HG03520 (cell line): ENCODE results near the gene MAP3K2.

Experiments used
- ATAC-seq: cut with Tn5 transposase; IDR thresholded peaks from one replicate; pipeline ENCODE4 v1.9.1; 2021; ENCODE audit warnings: mild to moderate bottlenecking, moderate library complexity; ENCODE audit not compliant: unreplicated experiment

The MAP3K2 gene

DNA sequence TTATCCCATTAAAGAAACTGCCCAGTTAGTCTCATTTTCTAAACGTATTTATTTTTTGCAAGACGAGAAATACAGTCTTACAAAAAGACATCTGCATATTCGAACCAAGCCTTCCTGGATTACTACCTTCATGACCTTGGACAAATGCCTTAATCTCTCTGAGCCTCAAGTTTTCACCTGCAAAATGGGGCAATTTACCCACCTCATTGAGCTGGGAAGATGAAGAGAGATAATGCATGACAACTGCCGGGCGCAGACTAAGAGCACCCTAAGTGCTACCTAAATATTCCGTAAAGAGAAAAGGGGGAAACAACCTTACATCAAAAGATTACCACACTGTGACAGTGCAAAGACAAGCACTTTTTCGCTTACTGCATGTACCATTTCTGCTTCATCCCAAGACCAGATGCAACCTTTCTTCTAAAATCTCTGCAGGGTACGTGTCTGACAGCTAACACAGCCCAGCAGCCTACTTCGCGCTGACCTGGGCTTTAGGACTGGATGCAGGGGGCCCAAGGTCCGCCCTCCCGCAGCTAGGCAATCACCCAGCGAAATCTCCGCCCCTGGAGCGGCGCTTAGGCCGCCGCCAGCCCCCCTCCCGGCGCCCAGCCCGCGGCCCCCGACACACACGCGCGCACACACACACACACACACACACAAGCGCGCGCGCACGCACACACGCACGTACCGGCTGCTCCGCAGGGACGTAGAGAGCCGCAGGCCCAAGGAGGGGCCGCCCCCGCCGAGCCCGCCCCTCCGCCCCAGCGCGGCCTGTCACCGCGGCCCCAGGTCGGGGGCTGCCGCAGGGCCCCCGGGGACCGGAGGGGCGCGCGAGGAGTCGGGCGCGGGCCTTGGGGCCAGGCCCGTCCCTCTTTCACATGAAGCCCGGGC lies 766 bp downstream of the MAP3K2 start:
- peak; percentile 56 for ATAC-seq

DNA sequence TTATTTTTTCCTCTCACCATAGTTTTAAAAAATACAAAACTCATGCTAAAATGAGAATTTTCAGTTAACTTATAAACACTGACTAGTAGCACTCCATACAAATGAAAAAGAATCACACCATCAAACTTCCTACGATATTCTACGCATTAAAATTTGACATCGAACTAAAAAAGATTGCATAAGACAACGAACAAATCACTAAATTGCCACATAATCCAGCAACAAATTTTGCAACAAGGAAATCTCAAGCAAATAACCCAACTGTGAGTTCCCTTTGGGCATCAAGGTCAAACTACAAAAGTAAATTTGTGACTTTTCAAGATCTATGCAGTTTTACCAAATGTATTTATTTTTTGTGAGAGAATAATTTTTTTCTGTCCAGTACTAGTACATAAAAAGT lies 1.5 kb downstream of the MAP3K2 start:
- ATAC-seq, result no peak

DNA sequence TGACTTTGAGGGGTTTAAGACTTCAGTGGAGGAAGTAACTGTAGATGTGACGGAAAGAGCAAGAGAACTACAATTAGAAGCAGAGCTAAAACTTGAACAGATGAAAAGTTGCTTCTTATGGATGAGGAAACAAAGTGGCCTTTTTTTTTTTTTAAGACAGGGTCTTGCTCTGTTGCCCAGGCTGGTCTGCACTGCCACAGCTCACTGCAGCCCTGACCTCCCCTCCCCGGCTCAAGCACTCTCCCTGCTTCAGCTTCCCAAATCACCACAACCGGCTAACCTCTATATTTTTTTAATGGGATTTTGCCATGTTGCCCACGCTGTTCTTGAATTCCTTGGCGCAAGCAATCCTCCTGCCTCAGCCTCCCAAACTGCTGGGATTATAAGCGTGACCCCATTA lies 3.2 kb downstream of the MAP3K2 start:
- ATAC-seq, result no peak

DNA sequence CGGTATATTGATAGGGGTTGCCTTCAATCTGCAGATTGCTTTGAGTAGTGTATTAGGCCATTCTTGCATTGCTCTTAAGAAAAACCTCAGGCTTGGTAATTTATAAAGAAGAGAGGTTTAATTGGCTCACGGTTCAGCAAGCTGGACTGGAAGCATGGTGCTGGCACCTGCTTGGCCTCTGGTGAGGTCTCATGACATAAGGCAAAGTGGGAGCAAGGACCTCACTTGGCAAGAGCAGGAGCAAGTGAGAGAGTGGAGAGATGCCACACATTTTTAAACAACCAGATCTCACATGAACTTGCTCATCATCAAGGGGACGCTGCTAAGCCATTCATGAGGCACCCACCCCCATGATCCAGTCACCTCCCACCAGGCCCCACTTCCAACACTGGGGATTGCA lies 4.9 kb downstream of the MAP3K2 start:
- ATAC-seq, result no peak

DNA sequence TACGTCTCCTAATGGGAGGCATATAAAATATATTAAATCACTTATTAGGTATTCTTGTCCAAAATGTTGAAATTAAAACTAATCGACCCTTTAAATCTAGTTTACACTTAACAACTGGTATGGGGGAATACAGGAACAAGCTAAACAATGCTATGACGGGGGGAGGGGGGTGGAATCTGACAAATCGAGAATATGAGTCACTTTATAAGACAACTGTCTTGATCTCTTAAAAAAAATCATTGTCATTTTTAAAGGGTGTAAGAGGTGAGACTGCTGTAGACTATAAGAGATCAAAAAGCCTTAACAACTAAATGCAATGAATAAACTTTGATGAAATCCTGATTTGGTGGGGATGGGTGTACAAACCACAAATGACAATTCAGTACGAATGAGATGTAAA lies 6.0 kb downstream of the MAP3K2 start:
- ATAC-seq, result no peak

DNA sequence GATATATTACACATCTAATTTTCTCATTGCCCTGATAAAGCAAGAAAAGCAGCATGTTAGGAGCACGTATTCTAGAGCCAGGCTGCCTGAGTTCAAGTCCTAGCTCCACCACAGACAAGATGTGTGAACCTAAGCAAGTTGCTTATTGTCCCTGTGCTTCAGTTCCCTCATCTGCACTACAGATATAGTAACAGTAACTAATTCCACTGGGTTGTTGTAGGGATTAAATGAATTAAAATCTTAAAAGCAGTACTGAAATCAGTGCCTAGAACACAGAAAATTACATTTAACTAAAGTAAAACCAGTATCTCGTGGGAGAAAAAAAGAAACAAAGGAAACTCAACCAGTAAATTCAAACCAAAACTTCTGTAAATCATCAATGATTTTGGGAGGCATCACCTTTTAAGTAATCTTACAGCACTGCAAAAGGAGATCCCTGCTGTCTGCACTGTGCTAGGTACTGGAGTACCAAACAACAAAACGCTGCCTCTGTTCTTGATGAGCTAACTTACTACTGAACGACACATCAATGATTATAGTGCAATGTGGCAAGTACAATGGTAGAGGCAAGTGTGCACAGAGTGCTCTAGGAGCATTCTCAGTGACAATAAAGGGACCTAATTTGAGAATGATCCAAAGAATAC lies 7.9 kb downstream of the MAP3K2 start:
- ATAC-seq, result no peak

DNA sequence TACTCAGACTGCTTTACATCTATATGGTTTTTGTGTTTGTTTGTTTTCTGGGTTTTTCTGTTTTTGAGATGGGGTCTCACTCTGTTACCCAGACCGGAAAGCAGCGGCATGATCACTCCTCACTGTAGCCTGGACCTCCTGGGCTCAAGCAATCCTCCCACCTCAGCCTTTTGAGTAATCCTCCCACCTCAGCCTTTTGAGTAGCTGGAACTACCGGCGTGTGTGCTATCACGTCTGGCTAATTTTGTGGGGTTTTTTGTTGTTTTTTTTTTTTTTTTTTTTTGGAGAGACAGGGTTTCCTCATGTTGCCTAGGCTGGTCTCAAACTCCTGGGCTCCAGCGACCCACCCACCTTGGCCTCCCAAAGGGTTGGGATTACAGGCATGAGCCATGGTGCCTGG lies 9.1 kb downstream of the MAP3K2 start:
- ATAC-seq, result no peak

DNA sequence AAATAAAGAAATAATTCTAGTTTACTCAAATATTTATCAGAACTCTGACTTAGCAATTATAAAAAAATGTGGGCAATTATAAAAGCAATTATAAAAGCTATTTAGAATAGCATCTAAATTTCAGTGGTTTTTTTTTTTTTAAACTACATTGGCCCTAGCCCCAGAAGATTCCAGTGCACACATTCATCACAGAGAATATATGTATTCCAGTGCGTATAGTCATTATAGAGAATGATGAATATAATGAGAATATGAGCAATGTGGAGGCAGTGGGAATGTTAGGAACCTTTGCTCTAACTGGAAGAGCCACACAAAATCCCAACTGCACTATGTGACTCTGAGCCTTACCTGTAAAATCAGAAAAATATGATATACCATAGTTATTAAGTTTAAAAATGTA lies 10.5 kb downstream of the MAP3K2 start:
- no peak for ATAC-seq

DNA sequence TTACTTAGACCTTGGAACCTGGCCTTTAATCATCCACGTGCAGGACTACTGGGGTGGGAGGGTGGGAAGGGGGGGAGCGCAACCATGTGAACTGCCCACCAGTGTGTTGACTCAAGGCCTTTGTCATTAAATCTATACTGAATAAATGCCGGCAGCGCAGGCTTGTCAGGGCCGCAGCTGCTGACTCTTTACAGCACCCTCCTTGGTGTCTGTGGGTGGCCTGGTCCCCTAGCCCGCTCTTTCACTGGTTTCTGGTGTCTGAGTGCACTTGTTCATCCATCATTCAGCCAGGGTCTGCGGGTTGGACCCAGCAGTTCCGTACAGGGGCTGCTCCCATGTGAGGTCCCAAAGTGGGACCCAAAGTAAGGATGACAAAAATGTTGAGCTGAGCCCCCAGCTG lies 11.5 kb downstream of the MAP3K2 start:
- no peak for ATAC-seq

DNA sequence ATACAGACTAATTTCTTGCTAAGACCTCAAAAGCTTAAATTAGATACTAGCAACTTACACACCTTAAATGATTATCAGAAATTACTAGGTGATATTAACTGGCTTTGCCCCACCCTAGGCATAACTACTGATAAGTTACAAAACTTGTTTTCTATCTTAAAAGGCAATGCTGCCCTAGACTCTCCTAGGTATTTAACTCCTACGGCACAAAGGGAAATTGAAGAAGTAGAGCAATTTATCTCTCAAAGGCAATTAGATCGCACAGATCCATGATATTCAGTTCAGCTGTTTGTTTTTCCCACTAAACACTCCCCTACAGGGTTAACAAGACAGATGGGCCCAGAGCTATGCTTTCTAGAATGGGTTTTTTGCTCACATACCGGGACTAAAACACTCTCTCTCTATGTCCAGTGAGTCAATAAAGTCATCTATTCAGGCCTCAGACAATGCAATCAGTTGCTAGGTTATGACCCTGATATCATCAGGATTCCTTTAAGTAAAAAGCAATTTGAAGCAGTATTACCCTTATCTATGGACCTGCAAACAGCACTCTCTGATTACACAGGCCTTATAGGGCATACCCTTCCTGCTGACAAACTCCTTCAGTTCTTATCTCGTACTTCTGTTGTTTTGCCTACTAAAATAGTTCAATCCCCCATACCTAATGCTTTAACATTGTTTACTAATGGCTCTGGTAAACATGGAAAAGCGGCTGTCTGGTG lies 14.3 kb downstream of the MAP3K2 start:
- ATAC-seq, result no peak

DNA sequence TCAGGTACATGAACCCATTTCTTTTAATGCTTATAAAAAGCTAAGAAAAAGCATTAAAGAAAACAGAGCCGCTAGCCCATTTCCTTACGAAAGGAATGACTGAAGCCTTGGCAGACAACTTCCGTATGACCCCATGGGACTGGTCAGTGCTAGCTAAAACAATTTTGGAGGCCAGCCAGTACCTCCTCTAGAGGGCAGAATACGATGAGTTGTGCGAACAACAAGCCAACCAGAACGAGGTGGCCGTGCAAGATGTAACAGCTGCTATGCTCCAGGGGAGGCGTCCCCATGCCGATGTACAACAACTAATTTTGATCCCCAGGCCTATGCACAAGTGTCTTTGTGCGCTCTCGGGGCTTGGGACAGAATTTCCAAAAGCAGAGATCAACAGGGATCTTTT lies 16.7 kb downstream of the MAP3K2 start:
- no peak for ATAC-seq

DNA sequence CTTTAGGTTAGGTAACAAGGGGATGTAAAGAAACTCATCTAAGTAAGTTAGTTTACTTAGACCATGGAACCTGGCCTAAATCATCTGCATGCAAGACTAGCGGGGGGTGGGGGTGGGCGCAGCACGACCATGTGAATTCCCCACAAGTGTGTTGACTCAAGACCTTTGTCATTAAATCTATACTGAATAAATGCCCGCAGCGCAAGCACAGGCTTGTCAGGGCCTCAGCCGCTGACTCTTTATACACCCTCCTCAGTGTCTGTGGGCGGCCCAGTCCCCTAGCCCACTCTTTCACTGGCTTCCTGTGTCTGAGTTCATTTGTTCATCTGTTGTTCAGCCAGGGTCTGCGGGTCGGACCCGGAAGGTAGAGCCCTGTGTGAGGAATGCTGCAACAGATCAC lies 17.8 kb downstream of the MAP3K2 start:
- ATAC-seq, result no peak

DNA sequence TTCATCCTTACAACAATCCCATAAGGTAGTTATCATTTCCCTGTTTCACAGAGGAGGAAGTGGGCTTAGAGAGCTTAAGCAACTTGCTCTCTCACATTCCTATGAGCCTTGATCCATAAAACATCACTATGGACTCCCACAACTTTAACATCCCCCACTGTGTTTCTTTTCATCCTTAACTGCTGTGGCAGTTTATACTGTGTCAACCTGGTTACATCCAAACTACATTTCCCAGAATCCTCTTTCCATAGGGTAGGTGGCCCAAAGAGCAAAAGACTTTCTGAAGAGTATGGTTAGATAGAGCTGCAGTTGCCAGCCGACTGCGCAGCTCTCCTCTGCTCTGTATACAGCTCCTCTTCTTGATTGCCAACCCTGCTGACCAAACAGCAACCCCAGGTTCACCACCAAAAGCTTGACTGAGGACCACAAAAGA lies 22.5 kb downstream of the MAP3K2 start:
- ATAC-seq, result no peak

DNA sequence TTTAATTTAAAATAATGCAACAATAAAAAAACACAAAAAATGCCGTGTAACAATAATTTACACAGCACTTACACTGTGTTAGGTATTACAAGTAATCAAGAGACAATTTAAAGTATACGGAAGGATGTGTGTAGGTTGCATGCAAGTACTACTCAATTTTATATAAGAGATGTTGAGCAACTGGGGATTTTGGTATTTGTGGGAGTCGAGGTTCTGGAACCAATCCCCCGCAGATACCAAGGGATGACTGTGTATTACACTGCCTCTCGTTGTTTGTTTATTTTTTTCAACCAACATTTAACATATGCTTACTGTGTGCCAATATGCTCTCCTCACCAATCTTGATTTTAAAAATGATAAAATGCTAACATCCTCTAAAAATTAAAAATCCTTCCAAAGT lies 24.8 kb downstream of the MAP3K2 start:
- ATAC-seq, result no peak

DNA sequence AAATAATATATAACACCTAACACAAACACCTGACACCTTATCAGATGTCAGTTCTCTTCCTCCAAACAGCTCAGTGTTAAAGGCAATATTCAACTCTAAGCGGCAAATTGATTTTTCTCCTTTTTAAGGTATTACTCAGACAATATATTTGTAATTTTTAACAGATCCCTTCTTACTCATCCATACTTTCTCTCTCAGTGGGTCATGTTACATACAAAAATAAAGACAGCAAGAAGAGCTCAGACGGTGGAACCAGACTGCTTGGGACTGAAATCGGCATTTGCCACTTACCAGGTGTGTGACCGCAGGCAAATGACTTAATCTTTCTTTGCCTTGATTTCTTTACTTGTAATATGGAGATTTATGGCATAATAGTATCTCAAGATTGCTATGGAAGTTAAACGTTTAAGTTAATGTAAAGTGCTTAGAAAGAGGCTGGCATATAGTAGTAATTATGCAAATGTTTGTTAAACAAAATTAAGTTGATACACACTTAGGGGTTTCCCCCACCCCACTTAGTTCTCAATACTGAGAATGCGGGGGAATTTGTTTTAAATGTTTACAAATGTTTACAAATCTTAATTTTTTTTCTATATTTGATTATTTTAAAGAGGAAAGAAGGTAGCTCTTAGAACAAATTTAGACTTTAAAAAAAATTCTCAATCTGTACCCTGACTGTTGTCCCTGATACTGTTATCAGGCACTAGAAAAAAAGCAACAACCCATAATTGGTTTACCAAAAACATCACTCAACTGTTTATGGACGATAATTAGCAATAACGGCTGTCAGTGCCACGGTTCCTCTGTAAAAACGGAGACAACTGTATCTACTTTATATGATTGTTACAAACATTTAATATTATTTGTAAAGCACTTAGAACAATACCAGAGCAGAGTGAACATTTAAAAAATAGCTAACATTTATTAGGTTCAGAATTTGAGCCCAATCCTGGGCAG lies 25.6 kb downstream of the MAP3K2 start:
- ATAC-seq, result no peak

DNA sequence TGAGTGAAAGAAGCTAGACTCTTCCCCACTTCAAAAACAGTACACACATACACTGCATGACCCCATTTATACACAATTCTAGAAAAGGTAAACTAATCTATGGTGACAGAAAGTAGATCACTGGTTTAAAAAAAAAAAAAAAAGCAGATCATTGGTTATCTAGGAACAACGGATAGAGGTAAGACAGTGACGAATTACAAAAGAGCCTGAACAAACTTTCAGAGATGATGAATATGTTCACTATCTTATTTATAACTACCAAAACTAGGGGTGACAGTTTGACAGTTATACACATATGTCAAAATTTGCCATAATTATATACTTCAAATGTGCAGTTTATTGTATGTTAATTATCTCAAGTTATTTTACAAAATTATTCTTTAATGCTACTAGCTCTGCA lies 27.5 kb downstream of the MAP3K2 start:
- ATAC-seq, result no peak

DNA sequence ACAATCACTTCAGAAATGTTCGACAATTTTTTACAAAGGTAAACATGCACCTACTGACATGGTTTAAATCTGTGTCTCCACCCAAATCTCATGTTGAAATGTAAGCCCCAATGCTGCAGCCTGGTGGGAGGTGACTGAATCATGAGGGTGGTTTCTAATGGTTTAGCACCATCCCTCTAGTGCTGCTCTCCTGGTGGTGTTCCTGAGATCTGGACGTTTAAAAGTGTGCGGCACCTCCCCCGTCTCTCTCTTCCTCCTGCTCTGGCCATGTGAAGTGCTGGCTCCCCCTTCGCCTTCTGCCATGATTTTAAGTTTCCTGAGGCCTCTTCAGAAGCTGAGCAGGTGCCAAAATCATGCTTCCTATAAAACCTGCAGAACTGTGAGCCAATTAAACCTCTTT lies 28.3 kb downstream of the MAP3K2 start:
- ATAC-seq, result no peak

DNA sequence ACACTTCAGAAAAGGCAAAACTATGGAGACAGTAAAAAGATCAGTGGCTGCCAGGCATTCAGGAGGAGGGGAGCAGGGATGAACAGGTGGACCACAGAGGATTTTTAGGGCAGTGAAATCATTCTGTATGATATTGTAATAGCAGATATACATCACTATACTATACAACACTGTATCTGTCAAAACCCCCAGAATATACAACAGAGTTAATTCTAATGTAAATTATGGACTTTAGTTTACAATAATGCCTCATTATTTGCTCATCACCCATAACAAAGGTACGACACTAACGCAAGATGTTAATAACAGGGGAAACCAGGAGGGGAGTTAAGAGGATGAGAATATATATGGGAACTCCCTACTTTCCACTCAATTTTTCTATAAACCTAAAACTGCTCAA lies 28.8 kb downstream of the MAP3K2 start:
- ATAC-seq, result no peak

DNA sequence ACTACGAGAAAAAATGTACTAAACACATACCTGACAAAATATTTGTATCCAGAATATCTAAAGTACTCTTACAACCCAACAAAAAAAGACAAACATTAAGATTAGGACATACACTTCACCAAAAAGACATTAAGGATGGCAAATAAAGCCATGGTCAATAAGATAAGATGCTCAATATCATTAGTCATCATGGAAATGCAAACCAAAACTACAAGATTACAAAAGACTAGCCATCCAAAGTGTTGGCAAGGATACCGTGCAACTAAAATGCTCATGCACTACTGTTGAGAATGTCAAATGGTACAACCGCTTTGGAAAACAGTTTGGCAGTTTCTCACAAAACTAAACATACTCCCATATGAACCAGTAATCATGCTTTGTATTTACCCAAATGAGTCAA lies 29.7 kb downstream of the MAP3K2 start:
- no peak for ATAC-seq

DNA sequence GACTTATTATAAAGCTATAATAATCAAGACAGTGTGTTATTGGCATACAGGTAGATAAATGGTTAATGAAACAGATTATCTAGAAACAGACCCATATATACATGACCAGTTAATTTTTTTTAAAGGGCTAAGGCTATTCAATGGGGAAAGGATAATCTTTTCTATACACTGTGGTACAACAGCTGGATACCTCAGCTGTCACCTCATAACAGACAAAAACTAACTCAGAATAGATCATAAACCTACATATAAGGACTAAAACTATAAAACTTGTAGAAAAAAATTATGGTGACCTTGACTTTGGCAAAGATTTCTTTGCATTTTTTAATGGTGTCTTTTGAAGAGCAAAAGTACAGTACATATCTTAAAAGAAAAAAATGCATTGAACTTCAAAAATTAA lies 30.2 kb downstream of the MAP3K2 start:
- ATAC-seq, result no peak

DNA sequence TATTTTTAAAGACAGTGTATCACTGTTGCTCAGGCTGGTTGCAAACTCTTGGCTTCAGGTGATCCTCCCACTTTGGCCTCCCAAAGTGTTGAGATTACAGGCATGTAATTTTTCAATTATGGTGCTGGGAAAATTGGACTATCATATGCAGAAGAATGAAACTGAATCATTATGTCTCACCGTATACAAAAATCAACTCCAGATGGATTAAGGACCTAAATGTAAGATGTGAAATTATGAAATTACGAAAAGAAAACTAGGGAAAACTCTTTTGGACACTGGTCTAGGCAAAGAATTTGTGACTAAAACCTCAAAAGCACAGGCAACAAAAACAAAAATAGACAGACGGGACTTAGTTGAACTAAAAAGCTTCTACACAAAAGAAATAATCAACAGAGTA lies 31.2 kb downstream of the MAP3K2 start:
- ATAC-seq, result no peak
